Thymus (tissue), 11 donors: ENCODE results near the gene RAPSN. TPM values are rescaled to one million over a fixed set of nuclear protein-coding genes. Genes with fewer than 3 reads are reported as not detected.

Source experiments
- DNase-seq, 9 donors: peaks; one replicate each; pipeline ENCODE4 v3.0.0-alpha.2; 2013; ENCODE audit warnings: low spot score in 9 of 9, low read depth in 6 of 9, missing footprints in 1 of 9
- H3K27ac ChIP-seq, 2 donors: one replicate each; pipeline ENCODE4 v1.5.1; 2013; ENCODE audit warnings: control low read depth in 1 of 2, low read depth in 1 of 2, low read length in 1 of 2, mild to moderate bottlenecking in 1 of 2, moderate library complexity in 1 of 2
- H3K27me3 ChIP-seq, 2 donors: one replicate each; pipeline ENCODE4 v1.5.1; 2013; ENCODE audit warnings: low read length in 1 of 2; ENCODE audit not compliant: control insufficient read depth in 2 of 2, insufficient read depth in 1 of 2
- H3K36me3 ChIP-seq, 2 donors: one replicate each; pipeline ENCODE4 v1.5.1; 2013; ENCODE audit warnings: low read length in 1 of 2, mild to moderate bottlenecking in 1 of 2, moderate library complexity in 1 of 2; ENCODE audit not compliant: control insufficient read depth in 2 of 2, insufficient read depth in 2 of 2
- H3K4me1 ChIP-seq, 2 donors: one replicate each; pipeline ENCODE4 v1.5.1; 2013; ENCODE audit warnings: low read length in 2 of 2; ENCODE audit not compliant: control insufficient read depth in 2 of 2, insufficient read depth in 2 of 2
- H3K4me3 ChIP-seq, 2 donors: one replicate each; pipeline ENCODE4 v1.5.1; 2013; ENCODE audit warnings: low read length in 2 of 2, control low read depth in 1 of 2, mild to moderate bottlenecking in 1 of 2
- H3K9me3 ChIP-seq, 2 donors: one replicate each; pipeline ENCODE4 v1.5.1; 2013; ENCODE audit warnings: low read length in 1 of 2, mild to moderate bottlenecking in 1 of 2; ENCODE audit not compliant: control insufficient read depth in 2 of 2, insufficient read depth in 1 of 2
- WGBS: extraction: QIAGEN DNeasy Blood & Tissue Kit; methylation state at CpG from one replicate; pipeline ENCODE4 v1.1.7; 2013; 5-methylcytosine and 5-hydroxymethylcytosine counted together
- polyA plus RNA-seq: library from polyadenylated mRNA; stranded (reverse); fragments of 200-250 nt; gene quantifications from one replicate; pipeline ENCODE4 v1.2.3, GENCODE V29; 2013
- total RNA-seq: library from RNA; stranded (reverse); fragments of 120-200 nt; gene quantifications from one replicate; pipeline ENCODE4 v1.2.4, GENCODE V29; 2013
- donor health status: healthy.

The RAPSN gene
- total and polyA plus RNA-seq, 2 donors = 0.42 to 0.66 TPM

DNA sequence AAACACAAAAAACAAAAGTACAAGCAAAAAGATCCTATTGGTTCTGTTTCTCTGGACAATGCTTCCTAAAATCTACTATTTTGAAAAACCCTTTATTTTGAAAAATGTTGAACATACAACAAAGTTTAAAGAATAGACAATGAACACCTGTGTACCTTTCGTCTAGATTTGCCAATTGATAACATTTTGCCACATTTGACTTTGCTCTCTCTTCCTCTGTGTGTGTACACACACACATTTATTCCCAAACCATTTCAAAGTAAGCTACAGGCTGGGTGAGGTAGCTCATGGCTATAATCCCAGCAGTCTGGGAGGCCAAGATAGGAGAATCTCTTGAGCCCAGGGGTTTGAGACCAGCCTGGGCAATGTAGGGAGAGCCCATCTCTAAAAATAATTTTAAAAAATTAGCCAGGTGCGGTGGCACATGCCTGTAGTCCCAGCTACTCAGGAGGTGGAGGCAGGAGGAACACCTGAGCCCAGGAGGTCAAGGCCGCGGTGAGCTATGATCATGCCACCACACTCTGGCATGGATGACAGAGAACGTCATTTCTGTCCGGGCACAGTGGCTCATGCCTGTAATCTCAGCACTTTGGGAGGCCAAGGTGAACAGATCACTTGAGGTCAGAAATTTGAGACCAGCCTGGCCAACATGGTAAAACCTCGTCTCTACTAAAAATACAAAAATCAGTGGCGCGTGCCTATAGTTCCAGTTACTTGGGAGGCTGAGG, 17.4 kb downstream of the RAPSN start:
- no peaks in the 10 kb centered on the region for H3K36me3 ChIP-seq
- peaks cover 0 to 2% of the 10 kb centered on the region in 2 donors for H3K9me3 ChIP-seq
- no peak overlapping the region for H3K4me3 ChIP-seq
- H3K27me3 ChIP-seq = no peaks in the 10 kb centered on the region
- peak overlapping the region in 1 of 2 donors; percentile 88 for H3K27ac ChIP-seq
- peak in 1 of 9 donors; percentile 37 for DNase-seq
- H3K4me1 ChIP-seq = peaks cover 16 to 32% of the 10 kb centered on the region in 2 donors
- 93% methylated on average over 9 of the region's 9 CpGs for WGBS

DNA sequence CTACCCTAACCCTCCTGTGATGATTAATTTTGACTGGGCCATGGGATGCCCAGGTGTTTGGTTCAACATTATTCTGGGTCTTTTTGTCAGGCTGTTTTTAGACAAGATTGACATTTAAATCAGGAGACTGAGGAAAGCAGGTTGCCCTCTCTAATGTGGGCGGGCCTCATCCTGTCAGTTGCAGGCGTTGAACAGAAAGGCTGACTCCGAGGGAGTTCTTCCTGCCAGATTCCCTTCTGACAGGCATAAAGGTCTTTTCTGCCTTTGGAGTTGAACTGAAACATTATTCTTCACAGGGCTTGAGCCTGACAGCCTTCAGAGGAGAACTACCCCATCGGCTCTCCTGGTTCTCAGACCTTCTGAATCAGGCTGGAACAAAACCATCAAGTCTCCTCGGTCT, 18.4 kb downstream of the RAPSN start:
- WGBS = 43% methylated on average over 5 of the region's 5 CpGs
- H3K36me3 ChIP-seq = no peaks in the 10 kb centered on the region
- peak in 4 of 9 donors; percentile 31 to 69 (median 46) for DNase-seq
- H3K4me1 ChIP-seq = peaks cover 17 to 34% of the 10 kb centered on the region in 2 donors
- peak overlapping the region; percentile 58 to 88 for H3K27ac ChIP-seq
- H3K4me3 ChIP-seq = no peak overlapping the region
- H3K27me3 ChIP-seq = no peaks in the 10 kb centered on the region
- H3K9me3 ChIP-seq = peaks cover 0 to 3% of the 10 kb centered on the region in 2 donors

DNA sequence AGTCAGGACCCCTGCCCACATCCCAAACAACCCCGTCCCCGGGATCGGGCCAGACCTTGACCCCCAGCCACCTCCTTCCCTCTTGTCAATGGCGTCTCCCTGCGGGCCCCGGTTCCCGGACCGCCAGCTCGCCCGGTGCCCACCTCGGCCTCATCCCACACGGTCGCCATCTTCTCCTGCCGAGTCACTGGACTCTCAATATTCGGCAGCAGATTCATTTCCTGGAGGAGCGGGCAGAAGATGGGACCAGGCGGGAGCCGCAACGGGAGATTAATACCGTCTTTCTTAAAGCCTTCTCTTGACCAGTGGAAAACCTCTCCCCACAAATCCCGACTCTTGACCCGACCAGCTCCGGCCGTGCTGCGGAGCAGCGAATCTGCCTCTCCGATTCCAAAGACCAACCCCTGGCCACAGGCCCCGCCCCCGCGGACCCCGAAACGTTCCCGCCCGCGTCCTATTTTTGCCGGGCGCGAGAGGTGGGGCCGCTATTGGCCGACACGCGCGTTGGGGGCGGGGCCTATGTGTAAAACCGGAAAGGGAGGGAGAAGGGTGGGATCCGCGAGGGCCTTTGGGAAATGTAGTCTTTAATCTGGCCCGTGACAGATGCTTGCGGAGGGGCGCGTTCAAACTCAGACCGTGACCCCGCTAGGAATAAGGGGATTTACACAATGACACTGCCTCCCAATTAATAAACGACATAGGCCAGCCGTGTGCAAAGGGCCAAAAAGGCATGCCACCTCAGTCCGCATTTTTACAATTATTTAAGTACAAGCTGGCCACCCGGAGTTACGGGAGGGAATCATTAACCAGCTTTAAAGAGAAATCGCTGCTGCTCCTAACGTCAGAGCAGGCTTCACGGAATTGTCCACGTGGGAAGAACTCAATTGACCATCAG, 22.6 kb downstream of the RAPSN start, which contains the start of gene PSMC3:
Gene PSMC3 (minus strand): TSS at position 378 of the 895 bp plus-strand sequence. CDS start 160 bp downstream, at position 218.
- Histone ChIP-seq H3K27ac (peak within 1 kb of the TSS; percentile 73 to 86), H3K36me3 (peaks cover 35% of the 10 kb centered on the region in 2 donors), H3K4me1 (peaks cover 22 to 34% of the 10 kb centered on the region in 2 donors), H3K4me3 (peak within 1 kb of the TSS; percentile 81 to 100), H3K27me3 (no peaks in the 10 kb centered on the region), H3K9me3 (peaks cover 0 to 3% of the 10 kb centered on the region in 2 donors)
- under 1% methylated on average over 62 of the region's 62 CpGs for WGBS
- DNase-seq = peak; percentile 88 to 98 (median 95)

DNA sequence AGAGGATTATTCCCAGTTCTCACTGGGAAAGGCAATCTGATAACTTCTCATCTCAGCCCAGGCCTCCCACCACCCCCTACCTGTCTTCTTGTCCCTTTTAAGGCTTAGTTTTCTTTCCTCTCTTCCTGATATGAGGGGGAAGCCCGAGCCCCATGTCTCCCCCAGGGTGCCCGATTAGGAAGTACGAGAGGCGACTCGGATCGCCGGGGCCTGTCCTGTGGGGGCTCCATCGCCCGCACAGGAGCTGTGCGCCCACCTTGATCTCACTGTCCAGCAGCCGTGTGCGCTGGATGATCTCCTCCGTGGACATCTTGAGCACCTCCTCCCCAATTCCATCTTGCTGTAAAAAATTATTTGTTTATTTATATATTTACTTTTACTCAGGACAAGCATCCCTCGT, 23.3 kb downstream of the RAPSN start:
- Histone ChIP-seq H3K4me1 (peaks cover 17 to 27% of the 10 kb centered on the region in 2 donors), H3K4me3 (peak overlapping the region; percentile 81 to 100), H3K27ac (peak overlapping the region in 1 of 2 donors; percentile 86), H3K9me3 (peaks cover 0 to 3% of the 10 kb centered on the region in 2 donors), H3K27me3 (no peaks in the 10 kb centered on the region), H3K36me3 (peaks cover 42% of the 10 kb centered on the region in 2 donors)
- DNase-seq = no peak
- under 1% methylated on average over 14 of the region's 14 CpGs for WGBS

DNA sequence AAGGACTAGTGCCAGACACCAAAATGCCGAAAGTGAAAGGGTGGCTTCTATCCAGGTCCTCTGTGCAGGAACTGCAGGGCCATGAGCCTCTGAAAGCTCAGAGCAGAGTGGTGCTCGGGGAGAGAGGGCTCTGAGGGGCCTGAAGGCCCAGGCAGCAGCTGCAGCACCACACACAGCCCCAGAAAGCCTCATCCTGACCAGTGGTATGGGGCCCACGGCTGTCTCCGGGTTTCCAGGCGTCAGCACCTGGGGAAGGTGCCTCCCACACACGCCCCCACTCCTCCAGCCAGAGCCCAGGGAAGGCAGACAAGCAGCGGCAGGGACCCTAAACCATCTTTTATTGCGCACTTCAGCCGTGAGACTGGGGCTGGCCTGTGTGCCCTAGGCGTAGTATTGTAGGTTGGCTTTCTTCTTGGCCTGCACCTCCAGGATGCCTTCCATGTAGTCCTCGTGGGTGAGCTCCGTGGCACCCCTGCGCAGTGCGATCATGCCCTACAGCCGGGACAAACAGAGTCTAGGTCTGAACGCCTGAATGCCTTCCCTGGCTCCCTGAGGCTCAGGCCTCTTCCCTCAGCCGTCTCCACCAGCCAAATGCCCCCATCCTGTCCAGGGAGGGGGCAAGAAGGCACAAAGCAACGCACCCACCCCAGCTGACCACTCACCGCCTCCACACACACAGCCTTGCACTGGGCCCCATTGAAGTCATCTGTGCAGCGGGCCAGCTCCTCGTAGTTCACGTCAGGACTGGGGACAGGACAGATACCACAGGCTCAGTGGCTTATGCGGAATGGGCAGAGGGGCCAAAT, 30.3 kb downstream of the RAPSN start:
- no peak for DNase-seq
- H3K4me3 ChIP-seq = no peak overlapping the region
- peaks cover 85 to 88% of the 10 kb centered on the region in 2 donors for H3K36me3 ChIP-seq
- no peaks in the 10 kb centered on the region for H3K27me3 ChIP-seq
- H3K9me3 ChIP-seq = no peaks in the 10 kb centered on the region
- H3K4me1 ChIP-seq = no peaks in the 10 kb centered on the region
- H3K27ac ChIP-seq = no peak overlapping the region
- WGBS = 96% methylated on average over 23 of the region's 23 CpGs

DNA sequence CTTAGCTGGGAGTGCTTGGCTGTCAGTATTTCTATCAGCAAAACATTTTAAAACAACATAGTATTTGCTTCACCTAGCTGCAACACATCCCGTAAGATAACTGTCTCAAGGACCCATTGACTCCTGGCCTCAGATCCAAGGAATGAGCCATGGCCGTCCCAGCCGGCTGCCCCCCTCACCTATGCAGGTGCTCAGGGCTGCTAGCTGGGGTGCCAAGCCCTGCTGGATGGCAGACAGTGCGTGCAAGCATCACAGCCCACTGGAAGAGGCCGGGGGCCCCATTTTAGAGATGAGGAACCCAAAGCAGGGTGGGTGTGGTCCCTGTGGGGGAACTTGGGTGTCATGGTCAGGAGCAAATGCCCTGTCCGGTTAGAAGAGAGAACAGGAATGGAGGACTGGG, 31.2 kb downstream of the RAPSN start:
- peaks cover 83 to 85% of the 10 kb centered on the region in 2 donors for H3K36me3 ChIP-seq
- no peaks in the 10 kb centered on the region for H3K4me1 ChIP-seq
- H3K9me3 ChIP-seq = no peaks in the 10 kb centered on the region
- H3K4me3 ChIP-seq = no peak overlapping the region
- DNase-seq = no peak
- H3K27ac ChIP-seq = no peak overlapping the region
- no peaks in the 10 kb centered on the region for H3K27me3 ChIP-seq
- 98% methylated on average over 6 of the region's 6 CpGs for WGBS

- no peaks in the 10 kb centered on the region for H3K27me3 ChIP-seq
- no peak overlapping the region for H3K4me3 ChIP-seq
- WGBS = 87% methylated on average over 13 of the region's 13 CpGs
- no peaks in the 10 kb centered on the region for H3K9me3 ChIP-seq
- no peaks in the 10 kb centered on the region for H3K4me1 ChIP-seq
- no peak for DNase-seq
- peak overlapping the region in 1 of 2 donors; percentile 43 for H3K27ac ChIP-seq
- peaks cover 74 to 76% of the 10 kb centered on the region in 2 donors for H3K36me3 ChIP-seq
Measured at GRCh38 chr11:47415949-47416472, 32.9 kb downstream of the RAPSN start.

DNA sequence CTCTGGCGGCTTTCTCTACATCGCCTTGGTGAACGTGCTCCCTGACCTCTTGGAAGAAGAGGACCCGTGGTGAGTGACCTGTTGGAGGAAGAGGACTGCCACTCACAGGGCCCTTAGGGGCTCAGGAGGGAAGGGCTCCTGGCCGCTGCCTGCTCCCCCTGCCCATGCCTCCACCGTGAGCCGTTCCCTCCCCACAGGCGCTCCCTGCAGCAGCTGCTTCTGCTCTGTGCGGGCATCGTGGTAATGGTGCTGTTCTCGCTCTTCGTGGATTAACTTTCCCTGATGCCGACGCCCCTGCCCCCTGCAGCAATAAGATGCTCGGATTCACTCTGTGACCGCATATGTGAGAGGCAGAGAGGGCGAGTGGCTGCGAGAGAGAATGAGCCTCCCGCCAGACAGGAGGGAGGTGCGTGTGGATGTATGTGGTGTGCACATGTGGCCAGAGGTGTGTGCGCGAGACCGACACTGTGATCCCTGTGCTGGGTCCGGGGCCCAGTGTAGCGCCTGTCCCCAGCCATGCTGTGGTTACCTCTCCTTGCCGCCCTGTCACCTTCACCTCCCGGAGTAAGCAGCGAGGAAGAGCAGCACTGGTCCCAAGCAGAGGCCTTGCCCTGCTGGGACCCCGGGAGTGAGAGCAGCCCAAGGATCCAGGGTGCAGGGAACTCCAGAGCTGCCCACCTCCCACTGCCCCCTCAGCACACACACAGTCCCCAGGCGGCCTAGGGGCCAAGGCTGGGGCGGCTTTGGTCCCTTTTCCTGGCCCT, 33.7 kb downstream of the RAPSN start:
- Histone ChIP-seq H3K27me3 (no peaks in the 10 kb centered on the region), H3K4me1 (no peaks in the 10 kb centered on the region), H3K36me3 (peaks cover 71 to 73% of the 10 kb centered on the region in 2 donors), H3K27ac (no peak overlapping the region), H3K4me3 (no peak overlapping the region), H3K9me3 (no peaks in the 10 kb centered on the region)
- 95% methylated on average over 31 of the region's 31 CpGs for WGBS
- no peak for DNase-seq
